ENCODE results near the gene MCC.

The MCC gene

DNA sequence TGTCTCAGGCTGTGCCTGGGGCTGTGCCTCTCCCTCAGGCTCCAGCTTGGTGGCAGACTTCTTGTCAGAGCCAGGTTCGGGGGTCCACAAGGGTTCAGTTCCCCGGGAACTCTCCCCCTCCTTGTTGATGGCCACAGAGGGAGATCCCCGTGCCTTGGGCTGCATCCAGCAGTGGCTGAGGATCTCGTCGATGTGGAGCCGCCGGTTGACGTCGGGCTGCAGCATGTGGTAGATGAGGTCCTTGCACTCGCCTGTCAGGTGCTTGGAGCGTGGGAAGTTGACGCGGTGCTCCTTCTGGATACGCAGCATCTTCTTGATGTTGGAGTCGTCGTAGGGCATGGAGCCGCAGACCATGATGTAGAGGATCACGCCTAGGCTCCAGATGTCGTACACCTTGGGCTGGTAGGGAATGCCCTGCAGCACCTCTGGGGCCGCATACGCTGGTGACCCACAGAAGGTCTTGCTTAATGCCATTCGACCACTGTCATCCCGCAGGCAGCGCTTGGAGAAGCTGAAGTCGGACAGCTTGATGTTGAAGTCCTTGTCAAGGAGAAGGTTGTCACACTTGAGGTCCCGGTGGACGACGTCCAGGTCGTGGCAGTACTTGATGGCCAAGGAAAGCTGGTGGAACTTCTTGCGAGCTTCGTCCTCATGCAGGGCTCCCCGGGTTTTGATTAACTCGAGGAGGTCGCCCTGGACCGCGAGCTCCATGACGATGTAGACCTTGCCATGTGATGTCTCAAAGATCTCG lies 54.2 kb downstream of the MCC start:
- TF ChIP-seq, protein P1, sequence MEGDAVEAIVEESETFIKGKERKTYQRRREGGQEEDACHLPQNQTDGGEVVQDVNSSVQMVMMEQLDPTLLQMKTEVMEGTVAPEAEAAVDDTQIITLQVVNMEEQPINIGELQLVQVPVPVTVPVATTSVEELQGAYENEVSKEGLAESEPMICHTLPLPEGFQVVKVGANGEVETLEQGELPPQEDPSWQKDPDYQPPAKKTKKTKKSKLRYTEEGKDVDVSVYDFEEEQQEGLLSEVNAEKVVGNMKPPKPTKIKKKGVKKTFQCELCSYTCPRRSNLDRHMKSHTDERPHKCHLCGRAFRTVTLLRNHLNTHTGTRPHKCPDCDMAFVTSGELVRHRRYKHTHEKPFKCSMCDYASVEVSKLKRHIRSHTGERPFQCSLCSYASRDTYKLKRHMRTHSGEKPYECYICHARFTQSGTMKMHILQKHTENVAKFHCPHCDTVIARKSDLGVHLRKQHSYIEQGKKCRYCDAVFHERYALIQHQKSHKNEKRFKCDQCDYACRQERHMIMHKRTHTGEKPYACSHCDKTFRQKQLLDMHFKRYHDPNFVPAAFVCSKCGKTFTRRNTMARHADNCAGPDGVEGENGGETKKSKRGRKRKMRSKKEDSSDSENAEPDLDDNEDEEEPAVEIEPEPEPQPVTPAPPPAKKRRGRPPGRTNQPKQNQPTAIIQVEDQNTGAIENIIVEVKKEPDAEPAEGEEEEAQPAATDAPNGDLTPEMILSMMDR (IDR thresholded peaks at IDR 0.05; ENCODE audit: low read depth, low read length, missing control alignments), result no peak
- DNase-seq (ENCODE audit: low read depth), result no peak
- no peak overlapping the region for H3K4me3 ChIP-seq (ENCODE audit: low read depth, low read length)

DNA sequence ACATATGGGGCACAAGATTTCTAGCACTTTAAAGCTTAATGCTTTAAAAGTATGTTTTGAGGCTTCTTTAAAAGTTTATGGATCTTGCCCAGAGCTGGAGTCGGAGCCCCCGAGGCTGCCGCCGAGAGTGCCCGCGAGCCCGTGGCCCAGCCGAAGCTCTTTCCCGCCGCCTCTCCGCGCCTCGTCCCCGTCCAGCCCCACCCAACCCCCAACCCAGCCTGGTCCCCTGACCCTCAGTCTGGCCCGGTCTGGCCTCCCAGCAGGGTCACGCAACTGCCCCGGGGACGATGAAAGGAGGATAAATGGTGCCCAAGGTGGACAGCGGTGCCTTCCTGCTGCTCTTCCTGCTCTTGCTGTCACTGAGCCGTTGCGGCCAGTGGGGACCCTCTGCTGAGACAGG lies 55.2 kb downstream of the MCC start:
- DNase-seq (ENCODE audit: low read depth), result no peak
- TF ChIP-seq, protein P1 (IDR thresholded peaks at IDR 0.05; ENCODE audit: low read depth, low read length, missing control alignments), result no peak

DNA sequence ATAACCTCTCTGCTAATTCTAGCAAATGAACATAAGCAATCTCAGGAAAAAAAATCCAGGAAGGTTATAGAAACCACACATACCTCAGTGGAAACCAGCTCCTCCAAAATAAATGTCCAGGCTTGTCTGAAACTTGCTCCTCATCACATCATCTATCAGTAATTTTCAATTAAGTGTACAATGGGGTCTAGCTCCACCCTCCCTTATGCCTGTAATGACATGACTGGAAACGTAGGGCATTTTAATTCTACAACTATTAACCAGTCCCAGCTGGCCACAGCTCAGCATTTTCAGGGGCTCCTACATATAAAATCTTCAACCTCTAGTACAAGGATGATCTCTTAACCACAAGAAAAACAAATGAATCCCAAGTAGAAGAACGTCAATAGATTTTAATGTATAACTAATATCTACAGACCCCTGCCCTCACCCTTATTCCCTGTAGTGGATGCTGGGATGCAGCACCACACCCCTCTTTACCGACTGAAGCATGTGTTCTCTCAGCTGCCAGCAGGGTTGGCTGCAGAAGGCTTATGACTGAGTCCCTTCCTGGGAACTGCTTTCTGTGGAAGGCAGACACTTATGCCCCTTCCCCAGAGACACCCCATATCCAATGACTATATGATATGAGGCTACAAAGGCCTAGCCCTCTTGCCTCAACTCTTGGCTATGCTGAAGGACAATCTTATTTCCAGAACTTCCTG lies 60.2 kb downstream of the MCC start:
- H3K4me3 ChIP-seq (ENCODE audit: low read depth, low read length), result no peak overlapping the region
- TF ChIP-seq, protein P1 (IDR thresholded peaks at IDR 0.05; ENCODE audit: low read depth, low read length, missing control alignments), result no peak
- DNase-seq (ENCODE audit: low read depth), result no peak

More for the DNA sequence above, 55.2 kb downstream of the MCC start:
- no peak overlapping the region for H3K4me3 ChIP-seq (ENCODE audit: low read depth, low read length)

DNA sequence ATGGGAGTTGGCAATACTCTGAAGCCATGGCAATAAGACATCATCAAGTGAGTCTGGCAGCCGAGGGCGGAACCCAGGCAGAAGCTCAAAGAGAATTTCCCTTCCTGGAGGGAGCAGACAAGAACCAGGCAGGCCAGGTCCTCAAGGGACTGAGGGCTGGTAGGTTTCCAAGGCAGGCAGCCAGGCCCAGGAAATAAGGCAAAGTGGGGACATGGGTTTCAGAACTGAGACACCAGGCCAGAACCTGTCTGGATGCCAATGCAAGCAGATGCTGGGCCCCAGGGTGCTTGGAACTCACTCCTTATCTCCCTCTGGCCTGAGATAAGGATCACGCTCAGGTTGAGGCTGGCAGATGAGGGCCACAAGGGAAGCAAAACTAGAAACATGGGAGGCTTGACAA lies 62.3 kb downstream of the MCC start:
- TF ChIP-seq, protein P1 (IDR thresholded peaks at IDR 0.05; ENCODE audit: low read depth, low read length, missing control alignments), result no peak
- no peak for DNase-seq (ENCODE audit: low read depth)
- H3K4me3 ChIP-seq (ENCODE audit: low read depth, low read length), result no peak overlapping the region

DNA sequence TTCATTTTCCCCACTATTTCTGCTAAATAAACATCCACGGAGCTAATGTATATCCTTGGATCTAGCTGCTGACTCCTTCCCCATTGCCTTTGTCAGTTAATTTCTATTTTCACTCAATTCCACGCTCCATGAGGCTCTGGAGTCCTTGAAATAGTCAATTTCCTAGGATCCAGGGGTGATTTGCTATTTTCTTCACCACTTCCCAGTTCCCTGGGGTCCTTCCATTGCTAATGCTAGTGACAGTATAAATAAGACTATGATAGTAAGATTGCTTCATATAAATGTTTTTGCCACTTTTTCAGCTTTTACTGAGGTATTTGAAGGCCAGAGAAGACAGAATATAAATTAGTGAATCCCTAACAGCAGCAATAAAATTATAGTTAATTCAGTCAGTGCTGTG lies 66.6 kb downstream of the MCC start:
- TF ChIP-seq, protein P1 (IDR thresholded peaks at IDR 0.05; ENCODE audit: low read depth, low read length, missing control alignments), result no peak
- no peak for DNase-seq (ENCODE audit: low read depth)
- no peak overlapping the region for H3K4me3 ChIP-seq (ENCODE audit: low read depth, low read length)

DNA sequence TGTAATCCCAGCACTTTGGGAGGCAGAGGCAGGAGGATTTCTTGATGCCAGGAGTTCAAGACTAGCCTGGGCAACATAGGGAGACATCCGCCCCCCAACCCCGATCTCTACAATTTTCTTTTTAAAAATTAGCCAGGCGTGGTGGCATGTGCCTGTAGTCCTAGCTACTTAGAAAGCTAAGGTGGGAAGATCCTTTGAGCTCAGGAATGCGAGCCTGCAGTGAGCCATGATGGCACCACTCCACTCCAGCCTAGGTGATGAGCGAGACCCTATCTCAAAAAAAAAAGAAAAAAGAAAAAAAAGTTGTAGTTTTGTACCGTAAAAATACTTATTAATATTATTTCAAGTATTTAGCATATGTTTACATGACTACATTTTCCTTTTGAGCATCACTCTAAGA lies 82.7 kb downstream of the MCC start:
- TF ChIP-seq, protein P1 (IDR thresholded peaks at IDR 0.05; ENCODE audit: low read depth, low read length, missing control alignments), result no peak
- DNase-seq (ENCODE audit: low read depth), result no peak
- no peak overlapping the region for H3K4me3 ChIP-seq (ENCODE audit: low read depth, low read length)
